GM18907 (cell line): ENCODE data around the gene CLASP1.
"Not testable (repeated sequence)": the region's sequence is repeated elsewhere in the genome, so short reads cannot be mapped to it uniquely, and the experiment has no call there.

Experiments
- ATAC-seq: cut with Tn5 transposase; IDR thresholded peaks from one replicate; pipeline ENCODE4 v1.9.1; 2021; ENCODE audit warnings: mild to moderate bottlenecking, moderate library complexity; ENCODE audit not compliant: unreplicated experiment

The CLASP1 gene

DNA sequence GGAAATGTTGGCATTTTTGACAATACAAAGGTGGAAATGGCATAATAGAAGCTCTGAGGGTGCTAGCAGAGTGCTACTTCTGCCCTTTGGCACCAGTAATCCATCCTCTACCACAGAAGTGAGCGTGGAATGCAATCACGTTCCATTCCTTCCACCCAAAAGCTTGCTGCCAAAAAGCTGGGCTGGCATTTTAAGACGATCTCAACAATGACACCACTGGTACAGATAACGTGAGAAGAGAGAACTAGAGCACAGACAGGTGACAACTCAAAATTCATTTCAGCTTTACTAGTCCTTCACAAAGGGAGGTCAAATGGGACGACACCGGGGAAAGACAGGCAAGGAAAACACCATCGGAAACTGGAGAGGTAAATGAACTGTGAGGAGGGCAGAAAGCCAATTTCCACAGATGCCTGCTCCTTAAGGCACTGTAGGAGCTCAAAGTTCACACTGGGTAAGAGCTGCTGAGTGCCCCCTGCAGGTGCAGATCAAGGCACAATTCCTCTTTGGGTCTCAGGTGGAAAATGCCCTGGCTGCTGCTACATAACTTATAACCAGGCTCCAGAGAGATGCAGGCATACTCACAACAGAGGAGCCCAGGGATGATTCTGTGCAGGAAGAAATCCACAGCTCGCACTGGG lies 169.3 kb downstream of the CLASP1 start:
- ATAC-seq, result no peak

DNA sequence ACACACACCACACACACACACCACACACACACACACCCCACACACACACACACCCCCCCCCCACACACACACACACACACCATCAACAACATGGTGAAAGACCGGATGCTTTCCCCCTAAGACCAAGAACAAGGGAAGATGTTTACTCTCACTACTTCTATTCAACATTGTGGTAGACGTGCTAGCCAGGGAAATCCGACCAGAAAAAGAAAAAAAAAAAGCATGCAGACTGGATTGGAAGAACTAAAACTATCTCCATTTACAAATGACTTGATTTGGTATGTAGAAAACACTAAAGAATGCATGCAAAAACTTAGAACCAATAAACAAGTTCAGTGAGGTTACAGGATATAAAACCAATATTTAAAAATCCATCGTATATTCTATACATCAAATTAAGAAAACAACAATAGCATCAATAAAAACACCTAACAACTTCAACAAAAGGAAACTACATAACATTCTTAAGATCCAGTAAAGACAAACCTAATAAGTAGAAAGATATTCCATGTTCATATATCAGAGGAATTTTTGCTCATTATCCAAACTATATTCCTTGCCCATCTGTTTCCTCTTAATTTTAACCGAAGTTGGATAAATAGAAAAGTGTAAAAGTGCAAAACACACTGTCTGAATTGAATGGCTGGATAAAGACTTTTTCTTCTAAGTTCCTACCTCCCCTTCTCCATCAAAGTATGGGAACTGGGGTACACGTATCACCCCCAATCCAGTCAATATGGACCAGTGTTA lies 170.1 kb downstream of the CLASP1 start:
- no peak for ATAC-seq

GRCh38 chr2:121478358-121478995 lies 170.8 kb downstream of the CLASP1 start:
- not testable (repeated sequence) for ATAC-seq

DNA sequence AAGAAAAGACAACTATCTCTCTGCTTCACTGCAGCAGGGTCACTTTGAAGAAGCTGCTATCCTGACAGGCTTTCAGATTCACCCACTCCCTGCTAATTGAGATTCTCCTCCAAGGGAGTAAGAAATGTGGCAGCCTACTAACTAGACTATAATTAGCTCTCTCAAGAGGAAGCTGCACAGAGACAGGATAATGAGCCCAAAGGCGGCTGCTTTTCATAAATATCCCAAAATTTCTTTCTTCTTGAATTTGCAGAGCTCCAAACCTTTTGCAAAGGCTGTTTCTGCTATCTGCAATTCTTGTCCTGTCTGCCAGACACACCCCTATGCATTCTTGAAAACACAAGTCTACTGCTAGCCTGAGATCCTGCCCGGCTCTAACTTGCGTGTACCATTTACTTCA lies 172.6 kb downstream of the CLASP1 start:
- ATAC-seq, result no peak

GRCh38 chr2:121475811-121476571 lies 173.3 kb downstream of the CLASP1 start:
- ATAC-seq, result no peak

- ATAC-seq, result no peak
Observed at GRCh38 chr2:121473512-121473911, 175.8 kb downstream of the CLASP1 start.

GRCh38 chr2:121472470-121472993 lies 176.7 kb downstream of the CLASP1 start:
- no peak for ATAC-seq

GRCh38 chr2:121471532-121472469 lies 177.5 kb downstream of the CLASP1 start:
- no peak for ATAC-seq

DNA sequence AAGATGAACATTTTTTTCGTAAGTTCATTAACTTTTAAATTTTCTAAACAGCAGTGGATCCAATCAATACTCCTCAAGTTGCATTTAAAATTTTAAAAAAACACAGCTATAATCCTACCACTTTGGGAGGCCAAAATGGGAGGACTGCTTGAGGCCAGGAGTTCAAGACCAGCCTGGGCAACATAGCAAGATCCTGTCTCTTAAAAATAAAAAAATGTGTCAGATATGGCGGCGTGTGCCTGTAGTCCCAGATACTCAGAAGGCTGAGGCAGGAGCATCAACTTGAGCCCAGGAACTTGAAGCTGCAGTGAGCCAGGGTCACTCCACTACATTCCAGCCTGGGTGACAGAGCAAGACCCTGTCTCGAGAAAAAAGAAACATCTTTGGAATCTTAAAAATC lies 178.3 kb downstream of the CLASP1 start:
- ATAC-seq, result no peak

GRCh38 chr2:121469356-121469755 lies 179.9 kb downstream of the CLASP1 start:
- ATAC-seq, result no peak

- ATAC-seq, result no peak
Observed at GRCh38 chr2:121468936-121469335, 180.3 kb downstream of the CLASP1 start.

GRCh38 chr2:121459291-121459690 lies 190.0 kb downstream of the CLASP1 start:
- ATAC-seq, result no peak

DNA sequence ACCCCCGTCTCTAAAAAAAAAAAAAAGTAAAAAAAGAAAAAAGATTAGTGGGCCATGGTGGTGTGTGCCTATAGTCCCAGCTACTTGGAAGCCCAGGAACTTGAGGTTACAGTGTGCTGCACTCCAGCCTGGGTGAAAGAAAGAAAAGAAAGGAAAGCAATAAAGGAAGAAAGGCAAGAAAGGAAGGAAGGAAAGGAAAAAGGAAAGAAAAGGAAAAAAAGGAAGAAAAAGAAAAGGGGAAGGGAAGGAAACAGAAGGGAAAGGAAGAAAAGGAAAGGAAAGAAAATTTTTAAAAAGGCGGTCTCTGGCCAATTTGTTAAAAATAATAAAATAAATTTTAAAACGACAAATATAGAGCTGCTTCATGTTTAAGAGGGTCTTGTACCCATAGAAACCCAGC lies 192.9 kb downstream of the CLASP1 start:
- no peak for ATAC-seq

DNA sequence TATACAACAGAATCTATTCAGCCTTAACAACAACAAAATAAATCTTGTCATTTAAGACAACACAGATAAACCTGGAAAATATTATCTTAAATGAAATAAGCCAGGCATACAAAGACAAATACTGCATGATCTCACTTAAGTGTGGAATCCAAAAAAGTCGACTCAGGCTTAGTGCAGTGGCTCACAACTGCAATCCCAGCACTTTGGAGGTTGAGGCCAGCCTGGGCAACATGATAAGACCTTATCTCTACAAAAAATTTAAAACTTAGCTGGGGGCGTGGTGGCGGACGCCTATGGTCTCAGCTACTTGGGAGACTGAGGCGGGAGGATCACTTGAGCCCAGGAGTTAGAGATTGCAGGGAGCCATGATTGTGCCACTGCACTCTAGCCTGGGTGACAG lies 193.8 kb downstream of the CLASP1 start:
- no peak for ATAC-seq

DNA sequence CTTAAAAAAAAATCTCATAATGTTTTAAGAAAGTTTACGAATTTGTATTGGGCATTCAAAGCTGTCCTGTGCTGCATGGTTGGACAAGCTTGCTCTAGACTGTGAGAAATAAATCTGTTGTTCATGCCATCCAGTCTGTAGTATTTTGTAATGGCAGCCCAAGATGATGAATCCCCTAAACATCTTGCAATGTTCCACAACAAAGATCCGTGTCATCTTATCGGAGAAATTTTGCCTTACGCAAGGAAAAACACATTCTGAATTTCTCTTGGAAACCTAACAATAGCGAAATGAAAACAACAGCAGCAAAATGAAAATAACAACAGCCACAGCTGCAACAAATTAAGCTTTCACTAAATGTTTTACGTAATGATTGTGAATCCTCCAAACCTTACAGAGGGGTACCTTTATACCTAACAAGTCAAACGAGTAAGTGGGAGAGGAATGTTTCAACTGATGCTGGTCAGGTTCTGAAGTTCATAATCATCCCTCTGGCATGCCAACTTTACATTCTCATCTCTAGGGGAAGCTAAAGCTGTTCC lies 194.6 kb downstream of the CLASP1 start:
- no peak for ATAC-seq

GRCh38 chr2:121451398-121451797 lies 197.9 kb downstream of the CLASP1 start:
- no peak for ATAC-seq

- no peak for ATAC-seq
Observed at GRCh38 chr2:121450301-121450700, 199.0 kb downstream of the CLASP1 start.

DNA sequence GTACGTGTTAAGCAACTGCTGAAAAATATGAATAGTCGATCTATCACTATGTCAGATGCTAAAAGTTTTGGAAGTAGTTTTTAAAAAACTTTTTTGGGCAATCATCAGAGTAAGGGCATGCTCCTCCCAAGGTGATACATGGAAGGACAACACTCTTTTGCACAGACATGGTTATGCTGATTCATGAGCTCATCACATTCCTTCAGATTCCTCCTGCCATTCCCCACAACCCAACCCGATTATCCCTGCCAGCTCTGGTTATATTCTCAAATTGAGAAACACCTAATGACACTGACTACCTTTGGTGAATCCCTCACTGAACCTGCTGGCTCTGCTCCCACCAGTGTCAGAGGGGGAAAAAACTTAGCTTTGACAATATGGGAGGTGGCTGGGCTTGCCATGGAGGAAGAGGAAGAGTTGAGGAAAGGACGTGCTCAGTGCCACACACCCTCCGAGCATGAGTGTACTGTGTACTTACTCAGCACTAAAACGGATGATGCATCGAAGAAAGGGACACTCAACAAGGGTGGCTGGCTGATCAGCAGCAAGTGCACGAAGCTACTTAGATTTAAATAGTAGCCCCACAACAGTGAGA lies 202.5 kb downstream of the CLASP1 start:
- ATAC-seq, result no peak

- ATAC-seq, result no peak
Observed at GRCh38 chr2:121442889-121443288, 206.4 kb downstream of the CLASP1 start.
